Esophagus squamous epithelium (tissue), 5 donors: Measurements from ENCODE around the gene NUP188. TPM values are rescaled to one million over a fixed set of nuclear protein-coding genes. Genes with fewer than 3 reads are reported as not detected.

Experiments used
- DNase-seq: peaks from one replicate; lab custom pipeline; 2025; lab: John Stamatoyannopoulos, UW
- H3K27ac ChIP-seq, 4 donors: fragments of 200-600 bp; sonication (generic); one replicate each; pipeline ENCODE4 v1.5.1; 2016 to 2019; ENCODE audit warnings: mild to moderate bottlenecking in 1 of 4
- H3K27me3 ChIP-seq, 4 donors: fragments of 200-600 bp; sonication (generic); 1 replicate in 3 of 4; 2 replicates in 1 of 4; pipeline versions ENCODE4 v1.5.1 to v1.6.0; 2017 to 2021; ENCODE audit warnings: antibody characterized with exemption in 1 of 4
- H3K36me3 ChIP-seq, 3 donors: fragments of 200-600 bp; sonication (generic); one replicate each; pipeline ENCODE4 v1.5.1; 2016 to 2019
- H3K4me1 ChIP-seq, 3 donors: fragments of 200-600 bp; sonication (generic); one replicate each; pipeline ENCODE4 v1.5.1; 2017 to 2019
- H3K4me3 ChIP-seq, 4 donors: fragments of 200-600 bp; sonication (generic); 1 replicate in 3 of 4; 2 replicates in 1 of 4; pipeline ENCODE4 v1.5.1; 2016 to 2019; ENCODE audit warnings: mild to moderate bottlenecking in 2 of 4, moderate library complexity in 1 of 4
- H3K9me3 ChIP-seq, 3 donors: fragments of 200-600 bp; sonication (generic); one replicate each; pipeline ENCODE4 v1.5.1; 2016 to 2019
- POLR2A ChIP-seq, 4 donors: fragments of 450-650 bp; IDR thresholded peaks; one replicate each; pipeline ENCODE4 v1.6.1; 2017; ENCODE audit warnings: antibody characterized with exemption in 4 of 4, mild to moderate bottlenecking in 4 of 4, moderate library complexity in 3 of 4
- WGBS, 2 donors: methylation state at CpG; one replicate each; pipeline ENCODE4 v1.1.5; 2018; 5-methylcytosine and 5-hydroxymethylcytosine counted together
- intact Hi-C: fragments of 100-400 bp; cut with DNase I; formaldehyde crosslinking; loops from one replicate; pipeline ENCODE4 v1.15.0; 2022
- total RNA-seq, 4 donors: library from RNA; depleted of rRNA; stranded (reverse); fragments of >200 nt; gene quantifications; one replicate each; pipeline ENCODE4 v1.1.0, GENCODE V29; 2016
- TF ChIP-seq, protein P1 (sequence below), 6 experiments: fragments of 450-650 bp in 4 of 6; fragments of 200-600 bp in 2 of 6; sonication (generic) in 2 of 6; IDR thresholded peaks; one replicate each; pipeline ENCODE4 v1.5.1; 2016 to 2019; ENCODE audit warnings: antibody characterized with exemption in 6 of 6, mild to moderate bottlenecking in 4 of 6, moderate library complexity in 4 of 6
- donor health status: DM: yes; HTN: yes; CAD: no.

The NUP188 gene
- total RNA-seq, 4 donors from 2014 or later: 61.0 to 78.6 (median 67.1) TPM

DNA sequence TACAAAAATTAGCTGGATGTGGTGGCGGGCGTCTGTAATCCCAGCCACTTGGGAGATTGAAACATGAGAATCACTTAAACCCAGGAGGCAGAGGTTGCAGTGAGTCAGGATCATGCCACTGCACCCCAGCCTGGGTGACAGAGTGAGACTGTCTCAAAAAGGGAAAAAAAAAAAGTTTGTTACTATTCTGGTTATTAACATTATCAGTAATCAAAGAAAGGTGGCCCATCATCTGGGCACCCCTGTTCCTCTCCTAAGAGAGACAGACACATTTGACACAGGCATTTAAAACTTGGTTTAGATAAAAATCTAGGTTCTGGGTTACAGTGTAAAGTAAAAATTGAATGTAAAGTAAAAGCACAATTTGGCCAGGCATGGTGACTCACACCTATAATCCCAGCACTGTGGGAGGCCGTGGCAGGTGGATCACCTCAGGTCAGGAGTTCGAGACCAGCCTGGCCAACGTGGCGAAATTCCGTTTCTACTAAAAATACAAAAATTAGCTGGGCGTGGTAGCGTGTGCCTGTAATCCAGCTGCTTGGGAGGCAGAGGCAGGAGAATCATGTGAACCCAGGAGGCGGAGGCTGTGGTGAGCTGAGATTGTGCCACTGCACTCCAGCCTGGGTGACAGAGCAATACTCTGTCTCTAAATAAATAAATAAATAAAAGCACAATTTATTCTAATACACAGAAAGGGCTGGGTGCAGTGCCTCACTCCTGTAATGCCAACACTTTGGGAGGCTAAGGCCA lies 43.5 kb upstream of the NUP188 start:
- no peak for TF ChIP-seq POLR2A (IDR thresholded peaks at IDR 0.05)
- TF ChIP-seq, protein P1, sequence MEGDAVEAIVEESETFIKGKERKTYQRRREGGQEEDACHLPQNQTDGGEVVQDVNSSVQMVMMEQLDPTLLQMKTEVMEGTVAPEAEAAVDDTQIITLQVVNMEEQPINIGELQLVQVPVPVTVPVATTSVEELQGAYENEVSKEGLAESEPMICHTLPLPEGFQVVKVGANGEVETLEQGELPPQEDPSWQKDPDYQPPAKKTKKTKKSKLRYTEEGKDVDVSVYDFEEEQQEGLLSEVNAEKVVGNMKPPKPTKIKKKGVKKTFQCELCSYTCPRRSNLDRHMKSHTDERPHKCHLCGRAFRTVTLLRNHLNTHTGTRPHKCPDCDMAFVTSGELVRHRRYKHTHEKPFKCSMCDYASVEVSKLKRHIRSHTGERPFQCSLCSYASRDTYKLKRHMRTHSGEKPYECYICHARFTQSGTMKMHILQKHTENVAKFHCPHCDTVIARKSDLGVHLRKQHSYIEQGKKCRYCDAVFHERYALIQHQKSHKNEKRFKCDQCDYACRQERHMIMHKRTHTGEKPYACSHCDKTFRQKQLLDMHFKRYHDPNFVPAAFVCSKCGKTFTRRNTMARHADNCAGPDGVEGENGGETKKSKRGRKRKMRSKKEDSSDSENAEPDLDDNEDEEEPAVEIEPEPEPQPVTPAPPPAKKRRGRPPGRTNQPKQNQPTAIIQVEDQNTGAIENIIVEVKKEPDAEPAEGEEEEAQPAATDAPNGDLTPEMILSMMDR (IDR thresholded peaks at IDR 0.05): no peak
- intact Hi-C loops: no loop called here
- peaks cover 49 to 68% (median 50%) of the 10 kb centered on the region in 3 donors for H3K4me1 ChIP-seq

DNA sequence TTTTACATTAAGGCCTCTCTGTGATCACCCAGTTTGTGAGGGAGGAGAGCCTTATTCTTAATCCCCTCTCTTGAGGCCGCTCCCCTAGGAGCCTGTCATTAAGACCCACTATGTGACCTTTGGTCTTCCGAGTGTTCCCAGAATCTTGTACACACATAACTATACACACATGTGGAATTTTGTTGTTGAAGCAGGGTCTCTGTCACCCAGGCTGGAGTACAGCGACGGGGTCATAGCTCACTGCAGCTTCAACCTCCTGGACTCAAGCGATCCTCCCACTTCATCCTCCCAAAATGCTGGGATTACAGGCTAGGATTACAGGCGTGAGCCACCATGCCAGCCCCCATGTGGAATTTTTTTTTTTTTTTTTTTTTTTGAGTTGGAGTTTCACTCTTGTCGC lies 41.5 kb upstream of the NUP188 start:
- no peak for TF ChIP-seq POLR2A (IDR thresholded peaks at IDR 0.05)
- TF ChIP-seq, protein P1 (IDR thresholded peaks at IDR 0.05): no peak
- WGBS, 2 donors: 83 to 91% methylated on average over 6 to 7 of the region's 7 CpGs

More for the DNA sequence above, 43.5 kb upstream of the NUP188 start:
- no peak for DNase-seq
- WGBS, 2 donors: 70 to 71% methylated on average over 10 of the region's 10 CpGs
- no peaks in the 10 kb centered on the region for H3K27me3 ChIP-seq
- no peak overlapping the region for H3K4me3 ChIP-seq
- H3K27ac ChIP-seq: peak overlapping the region; percentile 91 to 100 (median 97)
- H3K9me3 ChIP-seq: no peaks in the 10 kb centered on the region
- H3K36me3 ChIP-seq: peaks cover 20 to 50% (median 22%) of the 10 kb centered on the region in 3 donors

DNA sequence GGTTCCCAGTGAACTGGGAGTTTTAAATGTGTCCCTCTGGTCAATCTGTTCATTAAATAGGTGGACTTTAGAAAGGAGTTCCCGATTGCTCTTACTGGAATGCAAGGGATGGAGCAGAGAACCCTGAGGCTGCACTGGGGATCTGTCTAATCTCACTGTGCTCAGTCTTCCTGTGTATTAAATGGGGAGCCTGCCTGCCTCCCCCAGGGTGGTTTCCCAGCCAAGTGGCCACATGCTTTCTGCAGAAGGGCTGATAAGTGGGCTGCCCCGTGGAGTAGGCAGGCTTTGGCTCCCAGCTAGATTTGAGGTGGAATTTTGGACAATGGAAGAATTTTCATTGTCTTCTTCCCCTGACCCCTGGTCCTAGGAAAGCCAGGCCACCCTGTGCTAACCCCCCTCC lies 40.8 kb upstream of the NUP188 start:
- Histone ChIP-seq H3K27ac (peak overlapping the region in 3 of 4 donors; percentile 0 to 34 (median 1)), H3K27me3 (no peaks in the 10 kb centered on the region), H3K4me3 (no peak overlapping the region), H3K9me3 (no peaks in the 10 kb centered on the region), H3K4me1 (peaks cover 29 to 68% (median 45%) of the 10 kb centered on the region in 3 donors), H3K36me3 (peaks cover 26 to 64% (median 44%) of the 10 kb centered on the region in 3 donors)
- TF ChIP-seq POLR2A (IDR thresholded peaks at IDR 0.05): no peak
- TF ChIP-seq, protein P1 (IDR thresholded peaks at IDR 0.05): no peak
- intact Hi-C loops: no loop called here
- no peak for DNase-seq
- WGBS, 2 donors: 19 to 60% methylated on average over 2 of the region's 2 CpGs

More for the DNA sequence above, 41.5 kb upstream of the NUP188 start:
- Histone ChIP-seq H3K27ac (peak overlapping the region in 3 of 4 donors; percentile 43 to 100 (median 99)), H3K9me3 (no peaks in the 10 kb centered on the region), H3K4me1 (peaks cover 33 to 68% (median 45%) of the 10 kb centered on the region in 3 donors), H3K36me3 (peaks cover 26 to 67% (median 38%) of the 10 kb centered on the region in 3 donors), H3K27me3 (no peaks in the 10 kb centered on the region), H3K4me3 (no peak overlapping the region)
- intact Hi-C loops: no loop called here
- DNase-seq: no peak

DNA sequence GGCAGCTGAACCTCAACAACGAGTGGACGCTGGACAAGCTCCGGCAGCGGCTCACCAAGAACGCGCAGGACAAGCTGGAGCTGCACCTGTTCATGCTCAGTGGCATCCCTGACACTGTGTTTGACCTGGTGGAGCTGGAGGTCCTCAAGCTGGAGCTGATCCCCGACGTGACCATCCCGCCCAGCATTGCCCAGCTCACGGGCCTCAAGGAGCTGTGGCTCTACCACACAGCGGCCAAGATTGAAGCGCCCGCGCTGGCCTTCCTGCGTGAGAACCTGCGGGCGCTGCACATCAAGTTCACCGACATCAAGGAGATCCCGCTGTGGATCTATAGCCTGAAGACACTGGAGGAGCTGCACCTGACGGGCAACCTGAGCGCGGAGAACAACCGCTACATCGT lies 39.1 kb upstream of the NUP188 start:
- no peak for DNase-seq
- no peak overlapping the region for H3K4me3 ChIP-seq
- H3K27me3 ChIP-seq: no peaks in the 10 kb centered on the region
- H3K9me3 ChIP-seq: no peaks in the 10 kb centered on the region
- intact Hi-C loops: no loop called here
- H3K27ac ChIP-seq: no peak overlapping the region
- peaks cover 30 to 68% (median 47%) of the 10 kb centered on the region in 3 donors for H3K4me1 ChIP-seq
- TF ChIP-seq, protein P1 (IDR thresholded peaks at IDR 0.05): no peak
- no peak for TF ChIP-seq POLR2A (IDR thresholded peaks at IDR 0.05)
- peaks cover 26 to 67% (median 44%) of the 10 kb centered on the region in 3 donors for H3K36me3 ChIP-seq
- WGBS, 2 donors: 100% methylated on average over 6 of the region's 24 CpGs; no CpG with 5 or more reads in 1 of the 2 donors

DNA sequence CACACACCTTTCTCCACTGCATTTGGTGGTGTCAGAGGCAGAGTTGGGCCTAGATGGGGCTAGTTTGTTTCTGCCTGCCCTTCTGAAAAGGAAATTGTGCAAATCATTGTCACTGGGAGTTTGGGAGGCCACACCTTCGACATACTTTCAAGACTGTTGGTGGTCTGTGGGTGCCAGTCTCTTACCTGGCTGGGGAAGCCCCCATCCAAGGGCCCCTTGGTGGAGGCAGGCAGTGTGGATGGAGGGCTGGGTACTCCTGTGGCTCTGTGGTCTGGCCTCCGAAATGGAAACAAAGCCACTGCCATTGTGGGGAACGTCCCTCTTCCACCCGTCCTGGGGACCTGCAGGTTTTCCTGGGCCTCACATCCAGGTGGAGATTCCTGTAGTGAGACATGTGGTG lies 37.6 kb upstream of the NUP188 start:
- intact Hi-C loops: no loop called here
- TF ChIP-seq POLR2A (IDR thresholded peaks at IDR 0.05): no peak
- TF ChIP-seq, protein P1 (IDR thresholded peaks at IDR 0.05): no peak
- H3K4me1 ChIP-seq: peaks cover 25 to 71% (median 52%) of the 10 kb centered on the region in 3 donors
- H3K4me3 ChIP-seq: no peak overlapping the region
- no peaks in the 10 kb centered on the region for H3K27me3 ChIP-seq
- peak overlapping the region; percentile 48 to 93 (median 79) for H3K27ac ChIP-seq
- peaks cover 26 to 82% (median 44%) of the 10 kb centered on the region in 3 donors for H3K36me3 ChIP-seq
- 57 to 63% methylated on average over 1 to 2 of the region's 4 CpGs for WGBS, 2 donors
- no peak for DNase-seq
- no peaks in the 10 kb centered on the region for H3K9me3 ChIP-seq
